GM23338 (cell line): Measurements from ENCODE around the gene ITGB3. TPM values are rescaled to one million over a fixed set of nuclear protein-coding genes. Genes with fewer than 3 reads are reported as not detected.

Experiments used
- ATAC-seq: fragments of 200-7000 bp; cut with Tn5 transposase; 3 replicates; pipeline ENCODE4 v1.9.1; 2020
- DNase-seq: peaks from one replicate; pipeline ENCODE4 v3.0.0-alpha.2; 2015; ENCODE audit warnings: low spot score
- H2AFZ ChIP-seq: fragments of 200-600 bp; sonication (generic); 2 replicates; pipeline ENCODE4 v1.8.0; 2016; ENCODE audit warnings: antibody characterized with exemption, mild to moderate bottlenecking, moderate library complexity
- H3F3A ChIP-seq: fragments of 200-600 bp; sonication (generic); replicated peaks from 2 replicates; pipeline ENCODE4 v1.8.0; 2017; ENCODE audit warnings: antibody characterized with exemption, mixed run types, low read depth
- H3K27ac ChIP-seq: fragments of 200-600 bp; sonication (generic); 2 replicates; pipeline ENCODE4 v1.6.1; 2016; ENCODE audit warnings: low read depth
- H3K27me3 ChIP-seq: fragments of 200-600 bp; sonication (generic); 2 replicates; pipeline ENCODE4 v1.8.0; 2016; ENCODE audit warnings: mild to moderate bottlenecking, mixed run types, moderate library complexity; ENCODE audit not compliant: insufficient read depth
- H3K36me3 ChIP-seq: fragments of 200-600 bp; sonication (generic); 2 replicates; pipeline ENCODE4 v1.8.0; 2016; ENCODE audit warnings: mild to moderate bottlenecking; ENCODE audit not compliant: insufficient read depth
- H3K4me1 ChIP-seq: fragments of 200-600 bp; sonication (generic); 2 replicates; pipeline ENCODE4 v1.8.0; 2016; ENCODE audit warnings: mild to moderate bottlenecking, moderate library complexity; ENCODE audit not compliant: insufficient read depth
- H3K4me2 ChIP-seq: fragments of 200-600 bp; sonication (generic); 2 replicates; pipeline ENCODE4 v1.7.1; 2017; ENCODE audit warnings: mixed run types
- H3K4me3 ChIP-seq: fragments of 200-600 bp; sonication (generic); 2 replicates; pipeline ENCODE4 v1.6.1; 2016; ENCODE audit warnings: mixed run types
- H3K79me2 ChIP-seq: fragments of 200-600 bp; sonication (generic); replicated peaks from 2 replicates; pipeline ENCODE4 v1.8.0; 2017; ENCODE audit warnings: mild to moderate bottlenecking; ENCODE audit not compliant: insufficient read depth
- H3K9me2 ChIP-seq: fragments of 200-600 bp; sonication (generic); 2 replicates; pipeline ENCODE4 v1.8.0; 2017; ENCODE audit not compliant: insufficient read depth
- H4K20me1 ChIP-seq: fragments of 200-600 bp; sonication (generic); replicated peaks from 2 replicates; pipeline ENCODE4 v1.8.0; 2017; ENCODE audit warnings: mild to moderate bottlenecking; ENCODE audit not compliant: insufficient read depth
- H3K27ac Mint-ChIP-seq: 2 replicates; pipeline ENCODE4 v1.8.0; 2020; ENCODE audit warnings: inconsistent platforms, mild to moderate bottlenecking, moderate library complexity, mixed read lengths
- H3K27me3 Mint-ChIP-seq: 3 replicates; pipeline ENCODE4 v1.8.0; 2022; ENCODE audit warnings: low read depth, mild to moderate bottlenecking, moderate library complexity, mixed read lengths, inconsistent platforms; ENCODE audit not compliant: insufficient read depth, poor library complexity
- H3K36me3 Mint-ChIP-seq: 3 replicates; pipeline ENCODE4 v1.8.0; 2021; ENCODE audit warnings: low read depth, mild to moderate bottlenecking, inconsistent platforms, moderate library complexity, mixed read lengths
- H3K4me1 Mint-ChIP-seq: 3 replicates; pipeline ENCODE4 v1.8.0; 2020; ENCODE audit warnings: mild to moderate bottlenecking, inconsistent platforms, mixed read lengths
- H3K4me3 Mint-ChIP-seq: 3 replicates; pipeline ENCODE4 v1.8.0; 2021; ENCODE audit warnings: moderate library complexity, mild to moderate bottlenecking, inconsistent platforms, mixed read lengths
- H3K9me3 Mint-ChIP-seq: 3 replicates; pipeline ENCODE4 v1.8.0; 2020; ENCODE audit warnings: moderate library complexity, mild to moderate bottlenecking, inconsistent platforms, mixed read lengths
- CREB1 ChIP-seq: fragments of 250-450 bp; sonication (Bioruptor Pico); IDR thresholded peaks from 2 replicates; pipeline ENCODE4 v1.5.0; 2020; ENCODE audit warnings: low read depth, mild to moderate bottlenecking, moderate library complexity
- CTCF ChIP-seq, 2 experiments: fragments of 200-600 bp in 1 of 2; sonication (generic) in 1 of 2; conservative IDR thresholded peaks; 2 replicates each; pipeline versions ENCODE4 v1.5.1 to v1.6.1; 2016 to 2017; ENCODE audit warnings: antibody characterized with exemption in 2 of 2, low read depth in 2 of 2, mild to moderate bottlenecking in 2 of 2, moderate library complexity in 1 of 2
- ETS1 ChIP-seq: IDR thresholded peaks from 2 replicates; pipeline ENCODE4 v1.6.1; 2016; ENCODE audit warnings: antibody characterized with exemption
- EZH2 ChIP-seq: fragments of 200-600 bp; sonication (generic); IDR thresholded peaks from one replicate; pipeline ENCODE4 v1.8.0; 2017; ENCODE audit warnings: antibody characterized with exemption, mild to moderate bottlenecking, low read depth; ENCODE audit not compliant: unreplicated experiment
- EZH2phosphoT487 ChIP-seq: fragments of 200-600 bp; sonication (generic); IDR thresholded peaks from one replicate; pipeline ENCODE4 v1.8.1; 2018; ENCODE audit warnings: antibody characterized with exemption; ENCODE audit not compliant: unreplicated experiment
- JUNB ChIP-seq: IDR thresholded peaks from one replicate; pipeline ENCODE4 v1.6.1; 2016; ENCODE audit warnings: antibody characterized with exemption; ENCODE audit not compliant: unreplicated experiment
- NANOG ChIP-seq: IDR thresholded peaks from 2 replicates; pipeline ENCODE4 v1.6.1; 2016; ENCODE audit warnings: antibody characterized with exemption, borderline replicate concordance
- POLR2AphosphoS5 ChIP-seq: IDR thresholded peaks from 2 replicates; pipeline ENCODE4 v1.6.1; 2016; ENCODE audit warnings: antibody characterized with exemption, low read depth
- REST ChIP-seq: IDR thresholded peaks from one replicate; pipeline ENCODE4 v1.6.1; 2018; ENCODE audit warnings: antibody characterized with exemption; ENCODE audit not compliant: unreplicated experiment
- STAT1 ChIP-seq: IDR thresholded peaks from one replicate; pipeline ENCODE4 v1.6.1; 2016; ENCODE audit warnings: antibody characterized with exemption; ENCODE audit not compliant: unreplicated experiment
- ZNF114 ChIP-seq: fragments of 250-450 bp; sonication (Bioruptor Pico); IDR thresholded peaks from 2 replicates; pipeline ENCODE4 v1.5.0; 2020; ENCODE audit warnings: mild to moderate bottlenecking, moderate library complexity
- ZNF331 ChIP-seq: fragments of 250-450 bp; sonication (Bioruptor Pico); IDR thresholded peaks from 2 replicates; pipeline ENCODE4 v1.5.0; 2020; ENCODE audit warnings: low read depth, mild to moderate bottlenecking, moderate library complexity
- ZNF462 ChIP-seq: fragments of 250-450 bp; sonication (Bioruptor Pico); IDR thresholded peaks from 2 replicates; pipeline ENCODE4 v1.5.0; 2020; ENCODE audit warnings: mild to moderate bottlenecking, moderate library complexity
- polyA plus RNA-seq: library from polyadenylated mRNA; unstranded; fragments of >200 nt; fragmentation: Nextera tagmentation; extraction: Ambion mirVana; gene quantifications from 2 replicates; pipeline ENCODE4 v1.2.1, GENCODE V29; 2016
- total RNA-seq: library from RNA; depleted of rRNA; stranded (reverse); fragments of >200 nt; shearing (Covaris generic); gene quantifications from 2 replicates; pipeline ENCODE4 v1.2.3, GENCODE V29; 2014

ITGB3 gene
- total and polyA plus RNA-seq, 2 experiments from 2014 or later = 0.52 TPM; not detected in 1

GRCh38 chr17:47230864-47231263, 22.8 kb upstream of the ITGB3 start:
- H3K4me2 ChIP-seq = no peak overlapping the region
- H3K27me3 Mint-ChIP-seq = peaks cover 17% of the 10 kb centered on the region
- H3K27me3 ChIP-seq = peaks cover 6% of the 10 kb centered on the region
- no peaks in the 10 kb centered on the region; the same call in 2 of the 3 replicates for H3K9me3 Mint-ChIP-seq
- ATAC-seq = no peak; the same call in 2 of the 3 replicates
- H3K36me3 ChIP-seq = no peaks in the 10 kb centered on the region
- H3K79me2 ChIP-seq = no peaks in the 10 kb centered on the region
- no peak overlapping the region for H3K4me3 Mint-ChIP-seq
- no peak for DNase-seq
- no peak for TF ChIP-seq ZNF331 (CRISPR knock-in tag)
- TF ChIP-seq JUNB = no peak
- TF ChIP-seq POLR2AphosphoS5 = no peak
- TF ChIP-seq ZNF462 = no peak
- no peak for TF ChIP-seq CREB1
- TF ChIP-seq ETS1 = no peak
- no peak for TF ChIP-seq NANOG
- TF ChIP-seq EZH2phosphoT487 = no peak
- TF ChIP-seq REST = no peak
- no peak for TF ChIP-seq EZH2
- TF ChIP-seq ZNF114 (CRISPR knock-in tag) = no peak
- TF ChIP-seq STAT1 = no peak
- no peak for TF ChIP-seq CTCF (conservative IDR thresholded peaks at IDR 0.05; ENCODE audit: low read depth in 2 of 2)
- no peaks in the 10 kb centered on the region for H4K20me1 ChIP-seq
- H3K36me3 Mint-ChIP-seq = no peaks in the 10 kb centered on the region
- H2AFZ ChIP-seq = no peak overlapping the region
- H3K4me1 Mint-ChIP-seq = peaks cover 10% of the 10 kb centered on the region
- no peaks in the 10 kb centered on the region for H3F3A ChIP-seq
- H3K4me3 ChIP-seq = no peak overlapping the region
- H3K4me1 ChIP-seq = peaks cover 4% of the 10 kb centered on the region; the same call in 1 of the 2 replicates
- H3K27ac ChIP-seq = no peak overlapping the region
- H3K27ac Mint-ChIP-seq = no peak overlapping the region
- H3K9me2 ChIP-seq = no peaks in the 10 kb centered on the region
